Keratinocyte (primary cell): ENCODE measurements around the gene VTI1A.

Experiments
- CTCF ChIP-seq, 3 experiments: IDR thresholded peaks in 1 of 3; conservative IDR thresholded peaks in 1 of 3; optimal IDR thresholded peaks in 1 of 3; 2 replicates in 2 of 3; 3 replicates in 1 of 3; pipeline versions ENCODE3 to v1.5.1; 2011; ENCODE audit warnings: low read length in 3 of 3, mild to moderate bottlenecking in 3 of 3, moderate library complexity in 2 of 3, control low read depth in 1 of 3, inconsistent platforms in 1 of 3; ENCODE audit not compliant: insufficient read depth in 2 of 3; ENCODE audit errors: extremely low read depth in 1 of 3
- EZH2 ChIP-seq: IDR thresholded peaks from one replicate; pipeline ENCODE4 v1.6.1; 2012; ENCODE audit warnings: inconsistent platforms, mild to moderate bottlenecking, low read length, moderate library complexity

- TF ChIP-seq CTCF (optimal IDR thresholded peaks at IDR 0.05 in 1 of 3, IDR thresholded peaks at IDR 0.05 in 1 of 3, conservative IDR thresholded peaks at IDR 0.05 in 1 of 3; ENCODE audit: extremely low read depth in 1 of 3, insufficient read depth in 2 of 3, low read length in 3 of 3) (no peak), EZH2 (no peak)
These were observed 45.7 kb downstream of the VTI1A start for GRCh38 chr10:112492736-112493135.
